T-helper 17 cell (primary cell): Measurements from ENCODE around the gene SERTAD2. TPM values are rescaled to one million over a fixed set of nuclear protein-coding genes. Genes with fewer than 3 reads are reported as not detected.
A peak's percentile ranks its signal among the peaks of the same experiment; 100 is the strongest.

Experiments
- ATAC-seq: fragments of 150-1000 bp; cut with Tn5 transposase; 2 replicates; pipeline ENCODE4 v1.10.0; 2021; ENCODE audit warnings: mild to moderate bottlenecking, moderate library complexity
- DNase-seq, 3 donors: peaks; one replicate each; pipeline versions ENCODE4 v3.0.0 to v3.0.0-alpha.2; 2020 to 2021
- H3K9me3 ChIP-seq: one replicate; pipeline ENCODE4 v1.7.0; 2013; ENCODE audit warnings: low read length, mild to moderate bottlenecking; ENCODE audit not compliant: control insufficient read depth, poor library complexity, severe bottlenecking
- H3K27ac Mint-ChIP-seq: one replicate; pipeline ENCODE4 v1.8.0; 2022; ENCODE audit warnings: mild to moderate bottlenecking, moderate library complexity, mixed read lengths
- H3K27me3 Mint-ChIP-seq: one replicate; pipeline ENCODE4 v1.8.0; 2022; ENCODE audit warnings: mixed read lengths
- H3K36me3 Mint-ChIP-seq: one replicate; pipeline ENCODE4 v1.8.0; 2022; ENCODE audit warnings: low read depth, mixed read lengths
- H3K4me1 Mint-ChIP-seq: one replicate; pipeline ENCODE4 v1.8.0; 2022; ENCODE audit warnings: mild to moderate bottlenecking, mixed read lengths
- H3K4me3 Mint-ChIP-seq: one replicate; pipeline ENCODE4 v1.8.0; 2022; ENCODE audit warnings: mild to moderate bottlenecking, moderate library complexity, mixed read lengths
- total RNA-seq, 4 donors: library from RNA in 2 of 4; stranded (reverse) in 2 of 4; gene quantifications; one replicate each; pipeline ENCODE4 v1.2.3 and lab custom pipeline; 2022 to 2026

Gene SERTAD2
- total RNA-seq, 2 donors from 2014 or later, result 26.4 to 31.1 TPM

- Mint-ChIP-seq H3K27ac (peak overlapping the region; percentile 79), H3K36me3 (peaks cover 6% of the 10 kb centered on the region), H3K4me1 (peaks cover 32% of the 10 kb centered on the region), H3K27me3 (no peaks in the 10 kb centered on the region), H3K4me3 (no peak overlapping the region)
- DNase-seq (no peak), ATAC-seq (no peak)
- H3K9me3 ChIP-seq, result no peaks in the 10 kb centered on the region
These were observed 15.8 kb downstream of the SERTAD2 start for GRCh38 chr2:64637931-64638330.

DNA sequence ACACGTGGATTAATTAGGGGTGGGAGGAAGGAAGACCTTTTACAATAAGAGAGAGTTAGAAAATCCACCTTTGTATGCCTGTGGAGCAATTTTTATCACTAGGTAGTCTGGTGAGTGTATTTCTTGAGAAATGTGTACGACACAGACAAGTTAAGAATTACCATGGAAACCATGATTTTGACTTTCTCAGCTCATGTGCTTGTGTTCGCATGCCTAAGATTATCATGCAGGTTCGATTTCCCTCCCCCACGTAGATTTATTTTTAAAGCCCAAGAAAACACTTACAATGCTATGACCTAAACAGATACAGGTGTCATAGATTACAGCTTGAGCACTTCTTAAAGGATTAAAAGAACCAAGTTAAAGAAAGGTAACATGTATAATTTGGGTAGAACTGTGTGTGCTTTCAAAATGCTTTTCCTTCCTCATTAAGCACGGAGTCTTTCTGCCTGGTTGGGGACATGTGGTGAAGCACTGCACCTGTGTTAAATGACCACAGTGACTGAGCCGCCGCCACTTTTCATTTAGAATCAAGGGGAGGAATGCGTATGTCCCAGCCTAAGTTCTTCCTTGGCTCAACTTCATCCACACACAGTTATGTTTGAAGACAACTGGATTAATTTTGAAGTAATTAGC lies 16.6 kb downstream of the SERTAD2 start:
- ATAC-seq (peak; percentile 68), DNase-seq (no peak)
- Mint-ChIP-seq H3K4me3 (peak overlapping the region; percentile 71), H3K27ac (peak overlapping the region; percentile 79), H3K36me3 (peaks cover 8% of the 10 kb centered on the region), H3K4me1 (peaks cover 34% of the 10 kb centered on the region), H3K27me3 (no peaks in the 10 kb centered on the region)
- H3K9me3 ChIP-seq, result no peaks in the 10 kb centered on the region

GRCh38 chr2:64635976-64636911 lies 17.5 kb downstream of the SERTAD2 start:
- no peaks in the 10 kb centered on the region for H3K9me3 ChIP-seq
- Mint-ChIP-seq H3K4me3 (peak overlapping the region; percentile 71), H3K27me3 (no peaks in the 10 kb centered on the region), H3K4me1 (peaks cover 30% of the 10 kb centered on the region), H3K27ac (peak overlapping the region; percentile 32), H3K36me3 (peaks cover 8% of the 10 kb centered on the region)
- ATAC-seq (peak; percentile 52), DNase-seq (no peak)

DNA sequence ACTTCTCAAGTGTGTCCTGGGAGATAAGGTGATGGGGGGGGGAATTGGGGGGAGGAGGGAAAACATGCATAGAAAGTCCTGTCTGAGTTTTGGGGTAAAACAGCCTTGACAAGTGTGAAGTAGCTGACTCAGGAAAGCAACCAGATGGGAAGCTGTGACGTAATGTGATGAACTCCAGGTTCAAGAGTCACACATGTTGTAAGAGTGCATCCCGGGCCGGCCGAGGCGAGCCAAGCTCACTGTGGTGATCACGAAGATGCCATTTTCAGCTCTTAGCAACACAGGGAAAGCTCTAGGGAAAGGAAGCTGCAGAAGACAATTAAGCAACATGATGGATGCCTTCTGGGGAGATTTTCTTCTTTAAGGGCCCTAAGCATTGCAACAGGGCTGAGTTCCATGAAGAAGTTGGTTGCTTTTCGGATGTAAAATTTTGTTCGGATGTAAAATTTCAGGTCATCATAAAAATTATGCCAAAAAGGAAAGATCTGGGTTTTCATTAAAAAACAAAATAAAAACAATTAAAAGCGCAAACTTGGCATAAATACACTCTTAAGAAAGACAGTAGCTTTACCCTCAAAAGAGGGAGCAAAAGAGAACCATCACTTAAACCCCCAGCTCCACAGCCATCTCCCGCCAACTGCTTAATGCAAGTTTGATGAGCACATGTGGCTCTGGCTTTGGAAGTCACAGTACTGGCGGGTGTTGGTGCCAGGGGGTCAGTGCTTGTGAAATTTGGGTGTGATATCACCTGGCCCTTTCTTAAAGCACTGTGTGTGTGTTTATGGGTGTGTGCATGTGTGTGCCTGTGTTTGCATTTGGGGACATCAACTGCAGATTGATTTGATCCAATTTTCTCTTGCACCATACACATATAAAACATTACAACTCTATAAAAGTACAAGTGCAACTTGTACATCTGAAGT lies 19.1 kb downstream of the SERTAD2 start:
- Mint-ChIP-seq H3K4me1 (peaks cover 38% of the 10 kb centered on the region), H3K4me3 (no peak overlapping the region), H3K27me3 (no peaks in the 10 kb centered on the region), H3K27ac (no peak overlapping the region), H3K36me3 (peaks cover 14% of the 10 kb centered on the region)
- no peak for DNase-seq
- ATAC-seq, result no peak
- H3K9me3 ChIP-seq, result no peaks in the 10 kb centered on the region

- H3K36me3 Mint-ChIP-seq, result peaks cover 14% of the 10 kb centered on the region
- no peaks in the 10 kb centered on the region for H3K27me3 Mint-ChIP-seq
- DNase-seq, result no peak
- H3K4me3 Mint-ChIP-seq, result no peak overlapping the region
- H3K4me1 Mint-ChIP-seq, result peaks cover 35% of the 10 kb centered on the region
- ATAC-seq, result no peak
- H3K27ac Mint-ChIP-seq, result peak overlapping the region; percentile 14
- no peaks in the 10 kb centered on the region for H3K9me3 ChIP-seq
These were observed 20.6 kb downstream of the SERTAD2 start for GRCh38 chr2:64632835-64633819.

- H3K27me3 Mint-ChIP-seq, result no peaks in the 10 kb centered on the region
- no peak overlapping the region for H3K27ac Mint-ChIP-seq
- H3K4me3 Mint-ChIP-seq, result no peak overlapping the region
- no peaks in the 10 kb centered on the region for H3K9me3 ChIP-seq
- DNase-seq (no peak), ATAC-seq (no peak)
- H3K4me1 Mint-ChIP-seq, result peaks cover 23% of the 10 kb centered on the region
- peaks cover 14% of the 10 kb centered on the region for H3K36me3 Mint-ChIP-seq
These were observed 21.9 kb downstream of the SERTAD2 start for GRCh38 chr2:64631771-64632170.

DNA sequence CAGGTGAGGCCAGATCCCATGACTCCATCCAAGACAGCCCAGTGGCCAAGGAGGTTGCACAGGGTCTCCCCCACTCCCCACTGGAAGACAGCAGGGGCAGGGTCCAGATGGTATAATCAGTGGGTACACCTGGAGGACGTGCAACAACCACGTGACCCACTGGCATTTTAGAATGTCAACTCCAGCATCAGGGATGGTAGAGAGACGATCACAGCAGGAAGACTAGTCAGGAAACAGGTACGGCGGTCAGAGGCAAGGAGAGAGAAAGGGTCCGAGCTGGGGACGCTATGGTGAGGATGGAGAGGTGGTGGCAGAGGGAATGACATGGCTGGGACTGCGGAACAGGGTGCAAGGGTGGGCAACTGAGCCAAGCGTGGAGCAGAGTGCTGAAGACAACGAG lies 23.0 kb downstream of the SERTAD2 start:
- Mint-ChIP-seq H3K4me1 (peaks cover 21% of the 10 kb centered on the region), H3K4me3 (no peak overlapping the region), H3K27ac (peak overlapping the region; percentile 72), H3K27me3 (no peaks in the 10 kb centered on the region), H3K36me3 (peaks cover 12% of the 10 kb centered on the region)
- no peak for DNase-seq
- ATAC-seq, result no peak
- H3K9me3 ChIP-seq, result no peaks in the 10 kb centered on the region

DNA sequence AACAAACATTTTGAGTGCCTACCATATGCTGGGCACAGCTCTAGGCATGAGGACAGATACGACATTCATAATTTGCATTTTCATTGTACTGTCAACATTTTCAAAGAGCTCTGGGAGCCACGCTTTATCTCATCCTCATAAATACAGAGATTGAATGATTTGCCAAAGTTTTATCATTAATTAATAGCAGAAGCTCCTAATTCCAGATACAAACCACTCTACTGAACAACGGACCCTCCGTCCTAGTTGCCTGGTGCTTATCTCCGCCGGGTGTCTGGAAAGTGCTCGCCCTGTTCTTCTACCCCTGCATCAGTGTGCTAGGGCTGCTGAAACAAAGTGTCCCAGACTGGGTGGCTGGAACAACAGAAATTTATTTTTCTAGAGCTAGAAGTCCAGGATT lies 23.8 kb downstream of the SERTAD2 start:
- H3K27me3 Mint-ChIP-seq, result no peaks in the 10 kb centered on the region

GRCh38 chr2:64629329-64629781 lies 24.4 kb downstream of the SERTAD2 start:
- no peaks in the 10 kb centered on the region for H3K9me3 ChIP-seq
- Mint-ChIP-seq H3K27ac (peak overlapping the region; percentile 72), H3K4me1 (peaks cover 18% of the 10 kb centered on the region), H3K27me3 (no peaks in the 10 kb centered on the region), H3K4me3 (no peak overlapping the region), H3K36me3 (peaks cover 8% of the 10 kb centered on the region)
- DNase-seq (no peak), ATAC-seq (no peak)

More for the DNA sequence above, 23.8 kb downstream of the SERTAD2 start:
- Mint-ChIP-seq H3K4me3 (no peak overlapping the region), H3K27ac (peak overlapping the region; percentile 72), H3K36me3 (peaks cover 8% of the 10 kb centered on the region), H3K4me1 (peaks cover 18% of the 10 kb centered on the region)
- no peak for ATAC-seq
- H3K9me3 ChIP-seq, result no peaks in the 10 kb centered on the region
- DNase-seq, result no peak

DNA sequence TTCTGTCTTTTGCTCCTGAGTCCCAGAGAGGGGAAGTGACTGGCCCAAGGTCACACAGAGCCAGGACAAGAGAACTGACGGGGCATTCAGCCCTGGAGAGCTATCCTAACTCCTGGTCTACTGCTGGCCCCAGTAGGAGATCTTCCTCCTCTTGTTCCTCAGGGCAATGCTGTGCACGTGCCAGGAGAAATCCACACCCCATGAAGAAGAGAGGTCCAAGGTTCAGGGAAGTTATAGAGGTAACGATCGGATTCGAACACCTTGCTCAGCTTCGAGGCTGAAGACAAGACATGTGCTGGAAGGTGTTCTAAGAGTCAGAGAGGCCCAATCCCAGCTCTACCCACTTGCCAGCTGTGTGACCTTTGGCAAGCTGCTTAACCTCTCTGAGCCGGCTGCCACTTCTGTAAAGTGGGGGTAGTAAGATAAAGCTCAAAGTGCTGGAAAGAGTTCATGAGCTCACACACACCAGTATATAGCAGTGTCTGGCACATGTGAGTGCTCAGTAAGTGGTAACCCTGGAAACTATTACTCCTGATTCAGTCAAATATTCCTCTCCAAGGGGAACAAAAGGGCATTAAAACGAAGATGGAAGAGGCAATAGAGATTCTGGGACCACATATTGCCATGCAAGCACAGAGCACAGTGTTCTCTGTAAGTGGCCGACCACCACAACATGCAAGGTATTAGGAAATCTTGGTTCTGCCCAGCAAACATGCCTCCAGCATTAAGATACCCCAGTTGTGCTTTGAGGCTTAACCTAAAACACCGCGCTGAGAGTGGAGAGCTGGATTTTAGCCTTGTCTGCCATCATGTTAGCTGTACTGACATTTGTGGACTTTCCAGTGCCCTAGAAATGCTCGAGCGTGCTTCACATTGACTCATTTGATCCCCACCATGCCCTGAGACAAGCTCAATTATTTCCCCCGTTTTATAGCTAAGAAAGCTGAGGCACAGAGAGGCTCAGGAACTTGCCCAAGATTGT lies 25.6 kb downstream of the SERTAD2 start:
- peaks cover 8% of the 10 kb centered on the region for H3K36me3 Mint-ChIP-seq
- no peaks in the 10 kb centered on the region for H3K9me3 ChIP-seq
- no peak for ATAC-seq
- H3K27me3 Mint-ChIP-seq, result no peaks in the 10 kb centered on the region
- peaks cover 12% of the 10 kb centered on the region for H3K4me1 Mint-ChIP-seq
- H3K4me3 Mint-ChIP-seq, result no peak overlapping the region
- no peak for DNase-seq
- H3K27ac Mint-ChIP-seq, result no peak overlapping the region
